ENCODE results near the gene LDAH. TPM values are rescaled to one million over a fixed set of nuclear protein-coding genes. Genes with fewer than 3 reads are reported as not detected.

Gene LDAH
- polyA plus RNA-seq, 2 of the 4 experiments (the other 2 are of a cell fraction) = 29.6 to 42.4 TPM

DNA sequence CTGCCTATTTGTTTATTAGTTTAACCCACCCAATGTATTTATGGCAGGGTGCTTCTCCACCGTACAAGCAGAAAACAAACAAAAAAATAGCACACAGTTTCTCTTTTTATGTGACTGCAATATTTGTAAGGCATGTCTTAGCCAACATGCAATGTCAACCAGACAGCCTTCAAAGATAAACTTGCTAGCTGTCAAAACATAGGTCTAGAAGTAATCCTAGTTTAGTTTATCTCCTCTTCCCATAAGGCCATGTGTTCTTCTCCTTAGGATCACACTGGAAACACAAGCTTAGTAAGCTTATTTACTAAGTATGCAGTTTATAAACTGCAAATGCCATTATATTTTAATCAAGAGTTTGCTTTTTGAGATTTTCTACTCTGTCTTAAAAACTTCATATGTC is 75.6 kb downstream of the LDAH start (continued):
- TF ChIP-seq FOXS1 (CRISPR knock-in tag; IDR thresholded peaks at IDR 0.05) = no peak
- no peak for TF ChIP-seq CHD4 (IDR thresholded peaks at IDR 0.05; ENCODE audit: borderline replicate concordance)

DNA sequence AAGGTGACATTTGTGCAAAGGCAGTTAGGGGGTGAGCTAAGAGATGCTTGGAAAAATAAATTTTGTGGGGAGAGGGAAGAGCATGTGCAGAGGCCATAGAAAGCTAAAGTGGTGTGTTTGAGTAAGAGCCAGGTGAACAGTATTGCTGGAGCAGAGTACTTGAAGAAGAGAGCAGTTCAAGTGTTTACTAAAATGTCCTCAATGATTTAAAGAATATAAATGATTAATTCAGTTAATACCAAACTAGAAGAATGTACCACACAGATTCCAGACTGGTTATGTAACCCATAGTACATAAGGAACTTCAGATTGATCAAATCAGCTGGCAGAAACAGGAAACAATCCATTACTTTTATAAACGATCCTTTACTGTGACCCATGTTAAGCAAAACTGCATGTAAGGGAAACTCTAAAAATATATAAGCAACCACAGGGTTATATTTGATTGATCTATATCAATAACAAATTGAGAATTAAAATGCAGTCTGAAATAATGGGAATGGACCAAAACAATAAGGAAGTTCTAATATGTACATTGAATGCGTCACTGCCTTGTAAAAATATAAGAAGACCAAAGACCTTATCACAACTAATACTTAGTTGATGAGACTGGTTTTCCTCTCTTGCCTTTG is 76.9 kb downstream of the LDAH start:
- ATAC-seq = peak; percentile 50 to 78; a peak in 4 of 6 replicates
- peak; percentile 6 to 57 for DNase-seq (ENCODE audit: low read depth in 1 of 2, low spot score in 1 of 2)
- ChIA-PET POLR2A (no interaction called here), CTCF (interaction anchor here (1.5 to 2.5 kb wide), 2 partner anchors 67 to 85 kb away, joined by 3 to 10 read pairs; no protein-coding TSS in a partner anchor)
- peak overlapping the region; percentile 60 for H3K4me2 ChIP-seq
- H3K4me3 ChIP-seq = no peak overlapping the region
- H3K4me1 ChIP-seq = peaks cover 27% of the 10 kb centered on the region
- no peaks in the 10 kb centered on the region for H3K9me3 ChIP-seq
- H3K27ac ChIP-seq = peak overlapping the region; percentile 34 to 53; a peak in 2 of 6 replicates
- TF ChIP-seq GATA3 (IDR thresholded peaks at IDR 0.05; ENCODE audit: borderline replicate concordance) = peak; percentile 46; the same call in 1 of the 2 replicates
- peak in 1 of 2 experiments; percentile 31; a peak in 1 of 4 replicates for TF ChIP-seq CEBPB (IDR thresholded peaks at IDR 0.05)
- no peak for TF ChIP-seq HEYL (CRISPR knock-in tag; IDR thresholded peaks at IDR 0.05)
- FAIRE-seq = no peak
- WGBS (ENCODE audit: missing lambda C conversion rate) = 20% methylated on average over 2 of the region's 2 CpGs

DNA sequence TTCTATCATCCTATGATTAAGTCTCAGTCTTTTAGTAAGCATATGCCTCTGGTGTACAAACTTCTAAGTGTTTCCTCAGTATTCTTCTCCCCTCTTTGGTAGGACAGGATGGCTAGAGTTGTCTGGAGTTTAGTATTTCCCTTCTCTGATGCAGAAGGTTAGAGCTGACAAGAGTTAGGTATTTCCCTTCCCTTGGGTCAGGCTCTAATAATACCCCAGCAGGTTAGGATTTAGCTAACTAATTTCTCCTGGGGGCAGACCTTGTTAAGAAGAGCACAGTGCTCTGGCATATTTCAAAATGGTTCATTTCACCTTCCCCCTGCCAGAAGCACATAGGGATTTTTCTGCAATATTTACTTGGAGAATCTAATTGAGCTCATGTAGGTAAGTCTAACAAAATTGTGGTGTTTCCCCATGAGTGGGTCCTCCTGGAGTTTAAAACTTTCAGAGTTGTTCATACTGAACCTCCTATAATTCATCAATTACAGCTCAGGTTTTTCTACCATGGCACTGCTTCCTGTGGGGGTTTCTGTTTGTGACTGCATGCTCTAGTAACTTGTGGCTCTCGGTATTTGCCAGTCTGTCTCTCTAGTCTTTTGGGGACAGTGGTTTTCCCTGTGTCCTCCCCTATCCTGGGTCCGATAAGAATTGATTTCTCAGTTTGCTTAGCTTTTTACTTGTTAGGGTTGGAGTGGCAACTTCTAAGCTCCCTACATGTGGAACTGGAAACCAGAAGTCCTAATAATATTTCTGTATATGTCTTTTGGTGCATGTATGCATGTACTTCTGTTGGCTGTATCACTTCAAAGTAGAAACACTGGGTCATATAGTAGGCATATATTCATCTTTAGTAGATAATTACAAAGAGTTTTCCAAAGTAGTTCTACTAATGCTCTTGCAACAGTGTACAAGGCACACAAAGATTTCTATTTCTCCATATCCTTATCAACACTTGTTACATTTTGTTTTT is 78.2 kb downstream of the LDAH start:
- DNase-seq (ENCODE audit: low read depth in 1 of 2, low spot score in 1 of 2) = no peak

DNA sequence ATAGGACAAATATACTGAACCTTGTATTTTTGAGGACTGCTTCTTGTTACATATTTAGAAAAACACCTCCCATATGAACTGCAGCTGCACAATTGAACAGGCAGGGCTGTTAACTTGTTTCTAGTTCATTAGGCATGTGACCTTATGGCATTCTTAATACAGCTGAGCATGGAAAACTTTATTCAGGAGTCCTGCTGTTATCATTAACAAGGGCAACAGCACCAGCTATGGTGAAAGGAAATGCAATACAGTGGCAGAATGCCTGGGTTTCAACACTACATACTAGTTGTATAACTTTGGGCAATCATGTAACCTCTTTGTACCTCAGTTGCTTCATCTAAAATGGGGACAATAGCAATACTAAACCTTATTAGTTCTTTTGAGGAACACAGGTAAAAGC is 84.1 kb downstream of the LDAH start:
- ATAC-seq = no peak
- Histone ChIP-seq H3K9me3 (no peaks in the 10 kb centered on the region), H3K27ac (no peak overlapping the region), H3K4me3 (no peak overlapping the region), H3K4me1 (no peaks in the 10 kb centered on the region), H3K4me2 (no peak overlapping the region)
- no peak for DNase-seq (ENCODE audit: low read depth in 1 of 2, low spot score in 1 of 2)
- FAIRE-seq = no peak
- POLR2A ChIA-PET = no interaction called here
- CTCF ChIA-PET = interaction anchor here (1.3 kb wide), 1 partner anchor 9 kb away, joined by 3 read pairs; no protein-coding TSS in a partner anchor
- TF ChIP-seq EHMT2 (IDR thresholded peaks at IDR 0.05; ENCODE audit: low read depth) (no peak), CHD4 (IDR thresholded peaks at IDR 0.05; ENCODE audit: borderline replicate concordance) (no peak), HOXB5 (CRISPR knock-in tag; IDR thresholded peaks at IDR 0.05) (no peak), PHF8 (IDR thresholded peaks at IDR 0.05; ENCODE audit: borderline replicate concordance, low read depth) (no peak), JUNB (IDR thresholded peaks at IDR 0.05) (no peak), TP53 (CRISPR knock-in tag; IDR thresholded peaks at IDR 0.05) (no peak), HEYL (CRISPR knock-in tag; IDR thresholded peaks at IDR 0.05) (no peak), NR3C1 (IDR thresholded peaks at IDR 0.05) (no peak), ZC3H11A (IDR thresholded peaks at IDR 0.05) (no peak), RNF2 (IDR thresholded peaks at IDR 0.05; ENCODE audit: borderline replicate concordance, low read depth) (no peak), BHLHE40 (IDR thresholded peaks at IDR 0.05; ENCODE audit: low read depth, low read length) (no peak), KDM1A (IDR thresholded peaks at IDR 0.05; ENCODE audit: low read depth) (no peak), GATA3 (IDR thresholded peaks at IDR 0.05; ENCODE audit: borderline replicate concordance) (no peak), RAD21 (conservative IDR thresholded peaks at IDR 0.05 in 1 of 2, IDR thresholded peaks at IDR 0.05 in 1 of 2) (no peak), ESRRA (IDR thresholded peaks at IDR 0.05; ENCODE audit: borderline replicate concordance, low read length) (no peak)

More for the DNA sequence above, 78.2 kb downstream of the LDAH start:
- Histone ChIP-seq H3K4me3 (no peak overlapping the region), H3K27ac (no peak overlapping the region; a peak in 1 of 6 replicates), H3K4me2 (no peak overlapping the region), H3K9me3 (no peaks in the 10 kb centered on the region), H3K4me1 (peaks cover 27% of the 10 kb centered on the region)
- ChIA-PET CTCF (interaction anchor here (0.7 to 2.5 kb wide), 4 partner anchors 61 to 218 kb away, joined by 3 to 10 read pairs (median 4); no protein-coding TSS in a partner anchor), POLR2A (no interaction called here)
- no peak for TF ChIP-seq EHF (CRISPR knock-in tag; IDR thresholded peaks at IDR 0.05)
- no peak for TF ChIP-seq MYC (IDR thresholded peaks at IDR 0.05; ENCODE audit: borderline replicate concordance, low read length)
- no peak for TF ChIP-seq FOXS1 (CRISPR knock-in tag; IDR thresholded peaks at IDR 0.05)
- TF ChIP-seq HOXB5 (CRISPR knock-in tag; IDR thresholded peaks at IDR 0.05) = no peak
- TF ChIP-seq PHF8 (IDR thresholded peaks at IDR 0.05; ENCODE audit: borderline replicate concordance, low read depth) = no peak
- TF ChIP-seq, protein P1, sequence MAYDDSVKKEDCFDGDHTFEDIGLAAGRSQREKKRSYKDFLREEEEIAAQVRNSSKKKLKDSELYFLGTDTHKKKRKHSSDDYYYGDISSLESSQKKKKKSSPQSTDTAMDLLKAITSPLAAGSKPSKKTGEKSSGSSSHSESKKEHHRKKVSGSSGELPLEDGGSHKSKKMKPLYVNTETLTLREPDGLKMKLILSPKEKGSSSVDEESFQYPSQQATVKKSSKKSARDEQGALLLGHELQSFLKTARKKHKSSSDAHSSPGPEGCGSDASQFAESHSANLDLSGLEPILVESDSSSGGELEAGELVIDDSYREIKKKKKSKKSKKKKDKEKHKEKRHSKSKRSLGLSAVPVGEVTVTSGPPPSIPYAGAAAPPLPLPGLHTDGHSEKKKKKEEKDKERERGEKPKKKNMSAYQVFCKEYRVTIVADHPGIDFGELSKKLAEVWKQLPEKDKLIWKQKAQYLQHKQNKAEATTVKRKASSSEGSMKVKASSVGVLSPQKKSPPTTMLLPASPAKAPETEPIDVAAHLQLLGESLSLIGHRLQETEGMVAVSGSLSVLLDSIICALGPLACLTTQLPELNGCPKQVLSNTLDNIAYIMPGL (CRISPR knock-in tag; IDR thresholded peaks at IDR 0.05; ENCODE audit: borderline replicate concordance) = no peak
- no peak for TF ChIP-seq EHMT2 (IDR thresholded peaks at IDR 0.05; ENCODE audit: low read depth)
- no peak for TF ChIP-seq HEYL (CRISPR knock-in tag; IDR thresholded peaks at IDR 0.05)
- TF ChIP-seq POLR2A (IDR thresholded peaks at IDR 0.05; ENCODE audit: low read length) = no peak
- TF ChIP-seq, protein P2, sequence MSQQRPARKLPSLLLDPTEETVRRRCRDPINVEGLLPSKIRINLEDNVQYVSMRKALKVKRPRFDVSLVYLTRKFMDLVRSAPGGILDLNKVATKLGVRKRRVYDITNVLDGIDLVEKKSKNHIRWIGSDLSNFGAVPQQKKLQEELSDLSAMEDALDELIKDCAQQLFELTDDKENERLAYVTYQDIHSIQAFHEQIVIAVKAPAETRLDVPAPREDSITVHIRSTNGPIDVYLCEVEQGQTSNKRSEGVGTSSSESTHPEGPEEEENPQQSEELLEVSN (IDR thresholded peaks at IDR 0.05; ENCODE audit: borderline replicate concordance, low read depth) = no peak
- FAIRE-seq (no peak), ATAC-seq (no peak)
- whole genome bisulfite sequencing (ENCODE audit: missing lambda C conversion rate) = 92% methylated on average over 2 of the region's 2 CpGs

Data from A549 (cell line).